ENCODE data around the gene LAMA3.

- TF ChIP-seq CTCF (IDR thresholded peaks at IDR 0.05) (no peak), POLR2A (IDR thresholded peaks at IDR 0.05) (no peak)
These were observed 69.0 kb downstream of the LAMA3 start for GRCh38 chr18:23758281-23758680.
